ENCODE data around the gene LRRFIP1. TPM values are rescaled to one million over a fixed set of nuclear protein-coding genes. Genes with fewer than 3 reads are reported as not detected.
A peak's percentile ranks its signal among the peaks of the same experiment; 100 is the strongest.

Gene LRRFIP1
- total and polyA plus RNA-seq, 2 donors (not counting 1 experiment from before 2014, with no cell fraction given) = 42.0 to 139 TPM

DNA sequence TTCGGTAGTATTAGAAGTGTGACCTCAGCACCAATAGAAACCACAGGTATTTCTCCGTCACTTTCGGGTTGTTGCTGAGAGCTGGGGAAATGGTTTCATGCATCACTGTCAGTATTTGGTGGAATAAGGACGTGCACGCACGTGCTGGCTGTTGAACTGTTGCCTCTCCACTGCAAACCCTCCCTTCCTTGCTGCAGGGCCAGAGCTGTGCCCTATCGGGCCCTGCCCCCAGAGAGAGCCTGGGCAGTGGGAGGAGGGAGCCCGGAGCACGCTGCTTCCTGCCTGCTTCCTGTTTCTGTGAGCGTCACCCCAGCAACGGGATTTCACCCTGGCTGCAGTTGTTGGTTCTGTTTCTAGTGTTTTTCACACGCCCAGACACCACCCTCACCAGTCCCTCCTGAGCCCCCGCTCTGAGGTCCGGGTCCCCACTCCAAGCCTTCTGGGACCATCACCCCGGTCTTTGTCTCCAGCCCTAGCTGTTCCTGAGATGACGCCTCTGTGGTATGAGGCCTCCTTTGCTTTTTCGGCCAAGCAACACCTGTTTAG, 47.4 kb downstream of the LRRFIP1 start:
- peak overlapping the region; percentile 92 for H3K4me3 Mint-ChIP-seq
- peaks cover 84% of the 10 kb centered on the region for H3K4me1 Mint-ChIP-seq
- H3K9ac ChIP-seq (ENCODE audit: low read length) = peak overlapping the region; percentile 76
- CTCF ChIA-PET = interaction anchor here (0.7 to 10.2 kb wide), 13 partner anchors 10 to 93 kb away, joined by 3 to 350 read pairs (median 8); no protein-coding TSS in a partner anchor
- peak overlapping the region; percentile 88 for H3K4me2 ChIP-seq (replicated peaks; ENCODE audit: low read depth, low read length, poor library complexity, severe bottlenecking)
- no peaks in the 10 kb centered on the region for H3K9me3 Mint-ChIP-seq (ENCODE audit: insufficient read depth)
- H2AFZ ChIP-seq (ENCODE audit: insufficient read depth, low read depth, low read length, poor library complexity, severe bottlenecking) = no peak overlapping the region
- H3K27me3 ChIP-seq (replicated peaks in 1 of 4; ENCODE audit: control extremely low read depth in 1 of 4, control insufficient read depth in 3 of 4, insufficient read depth in 4 of 4, low read length in 3 of 4) = no peaks in the 10 kb centered on the region
- peak overlapping the region; percentile 97 to 99 for H3K27ac ChIP-seq (ENCODE audit: low read length in 2 of 2)
- no peaks in the 10 kb centered on the region for H3K27me3 Mint-ChIP-seq
- peak overlapping the region; percentile 38 to 72 (median 54) for H3K4me3 ChIP-seq (ENCODE audit: control extremely low read depth in 1 of 5, extremely low read depth in 1 of 5, insufficient read depth in 1 of 5, low read depth in 2 of 5, low read length in 4 of 5)
- no peaks in the 10 kb centered on the region for H3K36me3 ChIP-seq (replicated peaks in 1 of 2; ENCODE audit: control extremely low read depth in 1 of 2, control insufficient read depth in 1 of 2, extremely low read depth in 1 of 2, insufficient read depth in 2 of 2, low read length in 1 of 2)
- no peak for TF ChIP-seq EZH2 (IDR thresholded peaks at IDR 0.05; ENCODE audit: borderline replicate concordance, insufficient read depth, low read depth, low read length, poor library complexity, severe bottlenecking)
- no peak for TF ChIP-seq CTCF (IDR thresholded peaks at IDR 0.05)
- peaks cover 7% of the 10 kb centered on the region for H3K79me2 ChIP-seq (ENCODE audit: control insufficient read depth, insufficient read depth, low read length)
- H3K9me3 ChIP-seq (ENCODE audit: control extremely low read depth in 1 of 3, control insufficient read depth in 2 of 3, insufficient read depth in 1 of 3, low read length in 2 of 3) = no peaks in the 10 kb centered on the region
- peak overlapping the region; percentile 96 for H3K27ac Mint-ChIP-seq
- H4K20me1 ChIP-seq (ENCODE audit: control insufficient read depth, insufficient read depth, low read length, poor library complexity, severe bottlenecking) = no peaks in the 10 kb centered on the region
- DNase-seq (peak; percentile 97), ATAC-seq (ENCODE audit: low read depth) (peak; percentile 78)
- POLR2A ChIA-PET = interaction anchor here (0.6 to 7.2 kb wide), 7 partner anchors 10 to 72 kb away, joined by 3 to 154 read pairs (median 7); no protein-coding TSS in a partner anchor
- intact Hi-C loops (cut with micrococcal nuclease) = loop anchor here (1.0 to 10.0 kb wide), 5 partner anchors 12 to 610 kb away; partner anchors contain the start of genes PER2 and UBE2F
- H3K4me1 ChIP-seq (ENCODE audit: control insufficient read depth in 2 of 2, insufficient read depth in 2 of 2, low read length in 2 of 2) = peaks cover 75 to 88% of the 10 kb centered on the region in 2 donors
- WGBS (ENCODE audit: insufficient coverage) = 0% methylated on average over 13 of the region's 17 CpGs

DNA sequence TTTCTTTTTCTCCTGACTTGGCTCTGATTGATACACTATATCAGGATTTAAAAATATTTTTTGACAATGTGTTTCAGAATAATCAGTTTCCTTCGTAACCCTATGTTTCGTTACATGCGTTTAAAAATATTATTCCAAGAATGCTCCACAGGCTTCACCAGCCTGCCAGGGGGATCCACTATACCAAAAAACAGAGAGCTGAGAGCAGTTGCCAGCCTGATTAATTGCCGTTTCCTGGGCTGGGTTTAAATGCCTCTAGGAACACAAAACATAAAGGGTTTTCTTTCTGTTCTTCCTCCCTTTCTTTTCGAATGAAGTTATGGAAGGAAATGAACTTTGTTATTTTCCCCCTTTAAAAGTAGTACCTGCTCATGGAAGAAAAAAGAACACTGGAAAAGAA, 47.9 kb downstream of the LRRFIP1 start:
- Histone ChIP-seq H3K79me2 (ENCODE audit: control insufficient read depth, insufficient read depth, low read length) (peaks cover 7% of the 10 kb centered on the region), H3K9me3 (ENCODE audit: control extremely low read depth in 1 of 3, control insufficient read depth in 2 of 3, insufficient read depth in 1 of 3, low read length in 2 of 3) (no peaks in the 10 kb centered on the region), H3K4me2 (replicated peaks; ENCODE audit: low read depth, low read length, poor library complexity, severe bottlenecking) (peak overlapping the region; percentile 88), H4K20me1 (ENCODE audit: control insufficient read depth, insufficient read depth, low read length, poor library complexity, severe bottlenecking) (no peaks in the 10 kb centered on the region), H3K4me1 (ENCODE audit: control insufficient read depth in 2 of 2, insufficient read depth in 2 of 2, low read length in 2 of 2) (peaks cover 73 to 83% of the 10 kb centered on the region in 2 donors), H3K4me3 (ENCODE audit: control extremely low read depth in 1 of 5, extremely low read depth in 1 of 5, insufficient read depth in 1 of 5, low read depth in 2 of 5, low read length in 4 of 5) (peak overlapping the region; percentile 38 to 72 (median 54)), H3K27me3 (replicated peaks in 1 of 4; ENCODE audit: control extremely low read depth in 1 of 4, control insufficient read depth in 3 of 4, insufficient read depth in 4 of 4, low read length in 3 of 4) (no peaks in the 10 kb centered on the region), H3K9ac (ENCODE audit: low read length) (peak overlapping the region; percentile 76), H3K36me3 (replicated peaks in 1 of 2; ENCODE audit: control extremely low read depth in 1 of 2, control insufficient read depth in 1 of 2, extremely low read depth in 1 of 2, insufficient read depth in 2 of 2, low read length in 1 of 2) (no peaks in the 10 kb centered on the region), H3K27ac (ENCODE audit: low read length in 2 of 2) (peak overlapping the region; percentile 97 to 99), H2AFZ (ENCODE audit: insufficient read depth, low read depth, low read length, poor library complexity, severe bottlenecking) (no peak overlapping the region)
- no peak for DNase-seq
- no peaks in the 10 kb centered on the region for H3K27me3 Mint-ChIP-seq
- intact Hi-C loops (cut with micrococcal nuclease) = loop anchor here (1.0 to 10.0 kb wide), 3 partner anchors 12 to 609 kb away; partner anchors contain the start of genes PER2 and UBE2F
- peaks cover 79% of the 10 kb centered on the region for H3K4me1 Mint-ChIP-seq
- H3K4me3 Mint-ChIP-seq = peak overlapping the region; percentile 92
- H3K9me3 Mint-ChIP-seq (ENCODE audit: insufficient read depth) = no peaks in the 10 kb centered on the region
- no peak for ATAC-seq (ENCODE audit: low read depth)
- 0% methylated on average over 1 of the region's 5 CpGs for WGBS (ENCODE audit: insufficient coverage)
- ChIA-PET POLR2A (interaction anchor here (0.6 to 7.2 kb wide), 7 partner anchors 9 to 72 kb away, joined by 3 to 154 read pairs (median 6); no protein-coding TSS in a partner anchor), CTCF (interaction anchor here (0.8 to 10.2 kb wide), 7 partner anchors 10 to 94 kb away, joined by 3 to 350 read pairs (median 23); no protein-coding TSS in a partner anchor)
- TF ChIP-seq CTCF (IDR thresholded peaks at IDR 0.05) (no peak), EZH2 (IDR thresholded peaks at IDR 0.05; ENCODE audit: borderline replicate concordance, insufficient read depth, low read depth, low read length, poor library complexity, severe bottlenecking) (no peak)
- peak overlapping the region; percentile 96 for H3K27ac Mint-ChIP-seq
